HL-60 (cell line): ENCODE results near the gene CD74.

Source experiments
- DNase-seq, 2 experiments: peaks; one replicate each; pipeline ENCODE4 v3.0.0-alpha.2; 2010 to 2020; ENCODE audit warnings: low read depth in 1 of 2, low spot score in 1 of 2
- H3K27ac ChIP-seq: fragments of 250-450 bp; sonication (Bioruptor Pico); replicated peaks from 2 replicates; pipeline ENCODE4 v1.5.1; 2020; ENCODE audit warnings: mild to moderate bottlenecking, moderate library complexity
- H3K27me3 ChIP-seq: fragments of 250-450 bp; sonication (Bioruptor Pico); 2 replicates; pipeline ENCODE4 v1.5.1; 2021; ENCODE audit warnings: mild to moderate bottlenecking, moderate library complexity; ENCODE audit not compliant: insufficient read depth, poor library complexity, severe bottlenecking
- H3K4me3 ChIP-seq: replicated peaks from 2 replicates; pipeline ENCODE4 v1.5.1; 2011; ENCODE audit warnings: mild to moderate bottlenecking, control low read depth, low read length; ENCODE audit not compliant: insufficient read depth
- CTCF ChIP-seq: IDR thresholded peaks from one replicate; pipeline ENCODE4 v1.5.1; 2011; ENCODE audit warnings: low read length, control low read depth, inconsistent platforms; ENCODE audit not compliant: insufficient read depth
- GABPA ChIP-seq: IDR thresholded peaks from 2 replicates; pipeline ENCODE4 v1.6.1; 2012; ENCODE audit warnings: low read depth
- POLR2AphosphoS5 ChIP-seq: IDR thresholded peaks from 2 replicates; pipeline ENCODE4 v1.6.1; 2012; ENCODE audit warnings: low read depth
- REST ChIP-seq: IDR thresholded peaks from 2 replicates; pipeline ENCODE4 v1.6.1; 2012; ENCODE audit warnings: low read depth; ENCODE audit not compliant: insufficient replicate concordance

Gene CD74

GRCh38 chr5:150352244-150353031 is 60.3 kb downstream of the CD74 start:
- TF ChIP-seq POLR2AphosphoS5 = no peak
- no peak for TF ChIP-seq GABPA
- TF ChIP-seq CTCF = no peak
- TF ChIP-seq REST = no peak
- Histone ChIP-seq H3K4me3 (no peak overlapping the region), H3K27ac (no peak overlapping the region), H3K27me3 (no peaks in the 10 kb centered on the region)
- no peak for DNase-seq
